Pancreas (tissue), 10 donors: ENCODE measurements around the gene KAT7. TPM values are rescaled to one million over a fixed set of nuclear protein-coding genes. Genes with fewer than 3 reads are reported as not detected.
"Not testable (repeated sequence)": the region's sequence is repeated elsewhere in the genome, so short reads cannot be mapped to it uniquely, and the experiment has no call there.

ENCODE experiments used
- ATAC-seq, 4 donors: fragments of 200-7000 bp; cut with Tn5 transposase; one replicate each; pipeline versions ENCODE4 v1.8.0 to v1.9.1; 2020; ENCODE audit warnings: mild to moderate bottlenecking in 4 of 4, moderate library complexity in 4 of 4
- DNase-seq, 6 donors: peaks; one replicate each; pipeline ENCODE4 v3.0.0-alpha.2; 2020
- FAIRE-seq: peaks from 2 replicates; lab custom pipeline; 2012; peaks lifted over from hg19 to GRCh38; lab: Jason Lieb, UNC
- H3K27ac ChIP-seq, 4 donors: fragments of 200-600 bp; sonication (generic); 1 replicate in 3 of 4; 2 replicates in 1 of 4; pipeline versions ENCODE4 v1.5.0 to v1.8.0; 2020
- H3K27me3 ChIP-seq, 4 donors: fragments of 200-600 bp; one replicate each; pipeline ENCODE4 v1.8.0; 2021
- H3K36me3 ChIP-seq, 3 donors: fragments of 200-600 bp; sonication (generic) in 1 of 3; one replicate each; pipeline versions ENCODE4 v1.5.0 to v1.8.0; 2020 to 2021
- H3K4me1 ChIP-seq, 3 donors: fragments of 200-600 bp; one replicate each; pipeline ENCODE4 v1.8.0; 2021
- H3K4me3 ChIP-seq, 4 donors: fragments of 200-600 bp; sonication (generic) in 2 of 4; one replicate each; pipeline versions ENCODE4 v1.5.0 to v1.8.0; 2020 to 2021
- H3K9me3 ChIP-seq, 4 donors: fragments of 200-600 bp; one replicate each; pipeline ENCODE4 v1.8.0; 2021
- CTCF ChIP-seq, 4 donors: fragments of 200-600 bp; sonication (generic) in 3 of 4; IDR thresholded peaks; one replicate each; pipeline versions ENCODE4 v1.5.0 to v1.8.0; 2021; ENCODE audit warnings: antibody characterized with exemption in 4 of 4
- WGBS, 2 donors: extraction: QIAGEN DNeasy Blood & Tissue Kit; methylation state at CpG; one replicate each; pipeline ENCODE4 v1.1.7; 2013; 5-methylcytosine and 5-hydroxymethylcytosine counted together
- intact Hi-C, 3 donors: fragments of 100-400 bp; cut with DNase I; formaldehyde crosslinking; loops; one replicate each; pipeline versions ENCODE4 v1.11.1 to v1.14.2; 2022
- polyA plus RNA-seq, 2 donors: library from polyadenylated mRNA; stranded (reverse); fragments of 200-250 nt; gene quantifications; one replicate each; pipeline ENCODE4 v1.2.3, GENCODE V29; 2013
- total RNA-seq, 6 donors: library from RNA; stranded (reverse); fragmentation: NEBNext Ultra II Directional in 4 of 6; extraction: Animal tissue kit (Norgen Biotek cat#: 25700) in 4 of 6; gene quantifications; one replicate each; pipeline versions ENCODE4 v1.2.1 to v1.2.4, GENCODE V29; 2021 to 2023
- donor health status: healthy with polysubstance abuse.
- donor health status: DM: no; HTN: no; CAD: no; lungs with moderate emphysema.
- donor health status: DM: no; HTN: no; CAD: no.
- donor health status: control.
- donor health status: control.
- donor health status: Bipolar disorder and iron deficiency.
- donor health status: DM: yes; HTN: yes; CAD: no.
- donor health status: DM: no; HTN: no; CAD: no.
- donor health status: DM: no; HTN: no; CAD: no.
- donor health status: DM: yes; HTN: yes; CAD: no.

Gene KAT7
- total and polyA plus RNA-seq, 8 donors: 3.5 to 31.5 (median 19.1) TPM

GRCh38 chr17:49755663-49756283 lies 32.7 kb upstream of the KAT7 start:
- no peaks in the 10 kb centered on the region for H3K9me3 ChIP-seq
- no peak for FAIRE-seq
- peaks cover 0 to 4% (median 0%) of the 10 kb centered on the region in 3 donors for H3K4me1 ChIP-seq
- no peak for TF ChIP-seq CTCF (IDR thresholded peaks at IDR 0.05)
- intact Hi-C loops: no loop called here
- H3K27me3 ChIP-seq: no peaks in the 10 kb centered on the region
- WGBS, 2 donors: 77 to 81% methylated on average over 4 of the region's 4 CpGs
- H3K27ac ChIP-seq: no peak overlapping the region
- no peak overlapping the region for H3K4me3 ChIP-seq
- no peak for DNase-seq
- no peak for ATAC-seq
- no peaks in the 10 kb centered on the region for H3K36me3 ChIP-seq

GRCh38 chr17:49756323-49757150 lies 31.9 kb upstream of the KAT7 start:
- peaks cover 0 to 4% (median 4%) of the 10 kb centered on the region in 3 donors for H3K4me1 ChIP-seq
- H3K27me3 ChIP-seq: no peaks in the 10 kb centered on the region
- H3K27ac ChIP-seq: no peak overlapping the region
- H3K36me3 ChIP-seq: no peaks in the 10 kb centered on the region
- DNase-seq (no peak), ATAC-seq (no peak), FAIRE-seq (no peak)
- no peaks in the 10 kb centered on the region for H3K9me3 ChIP-seq
- TF ChIP-seq CTCF (IDR thresholded peaks at IDR 0.05): no peak
- intact Hi-C loops: no loop called here
- 90 to 93% methylated on average over 9 of the region's 9 CpGs for WGBS, 2 donors
- no peak overlapping the region for H3K4me3 ChIP-seq

- no peaks in the 10 kb centered on the region for H3K27me3 ChIP-seq
- no peak for TF ChIP-seq CTCF (IDR thresholded peaks at IDR 0.05)
- WGBS, 2 donors: 83 to 89% methylated on average over 6 of the region's 6 CpGs
- H3K36me3 ChIP-seq: no peaks in the 10 kb centered on the region
- intact Hi-C loops: no loop called here
- no peak overlapping the region for H3K4me3 ChIP-seq
- H3K4me1 ChIP-seq: peaks cover 0 to 6% (median 4%) of the 10 kb centered on the region in 3 donors
- ATAC-seq: no peak
- H3K27ac ChIP-seq: no peak overlapping the region
- no peak for DNase-seq
- no peaks in the 10 kb centered on the region for H3K9me3 ChIP-seq
- no peak for FAIRE-seq
Measured at GRCh38 chr17:49757151-49757777, 31.2 kb upstream of the KAT7 start.

DNA sequence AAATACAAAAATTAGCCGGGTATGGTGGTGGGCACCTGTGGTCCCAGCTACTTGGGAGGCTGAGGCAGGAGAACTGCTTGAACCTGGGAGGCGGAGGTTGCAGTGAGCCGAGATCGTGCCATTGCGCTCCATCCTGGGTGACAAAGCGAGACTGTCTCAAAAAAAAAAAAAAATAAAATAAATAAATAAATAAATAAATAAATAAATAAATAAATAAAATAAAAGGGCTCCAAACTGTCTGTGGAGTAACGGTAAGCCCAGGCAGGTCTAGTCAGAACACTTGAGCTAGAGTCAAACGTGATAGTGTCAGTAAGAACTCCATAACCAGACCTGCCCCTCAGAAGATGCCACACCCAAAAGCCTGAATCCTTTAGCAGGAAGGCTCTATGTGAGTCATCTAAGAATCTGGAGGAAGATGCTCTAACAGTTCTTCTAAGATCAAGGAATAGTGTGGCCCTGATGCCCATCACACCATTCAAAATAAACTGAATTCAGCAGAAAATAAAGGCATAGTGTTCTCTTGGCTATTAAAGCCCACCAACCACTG lies 29.9 kb upstream of the KAT7 start:
- H3K36me3 ChIP-seq, H3K27ac ChIP-seq, DNase-seq, H3K9me3 ChIP-seq, ATAC-seq, intact Hi-C loops, H3K4me1 ChIP-seq, H3K27me3 ChIP-seq, H3K4me3 ChIP-seq, FAIRE-seq: not testable (repeated sequence)
- 91 to 93% methylated on average over 8 of the region's 8 CpGs for WGBS, 2 donors

DNA sequence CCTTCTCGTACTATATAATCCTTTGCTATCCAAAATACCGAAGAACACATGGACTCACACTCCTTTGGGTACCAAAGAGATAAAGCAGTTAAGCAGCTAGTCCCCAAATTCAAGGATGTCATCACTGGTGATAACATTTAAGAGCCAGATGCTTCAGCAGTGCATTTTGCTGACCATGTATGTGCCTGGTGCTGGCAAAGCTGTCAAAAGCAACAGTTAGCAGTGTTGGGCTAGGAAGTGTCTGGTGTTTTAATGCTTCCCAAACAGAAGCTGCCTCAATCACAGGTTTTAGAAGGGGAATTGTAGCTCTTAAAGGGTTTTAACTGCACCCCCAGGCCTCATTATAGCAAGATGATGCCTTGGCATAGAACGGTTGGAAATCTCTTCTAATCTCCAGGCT lies 29.3 kb upstream of the KAT7 start:
- intact Hi-C loops: no loop called here
- Histone ChIP-seq H3K9me3 (no peaks in the 10 kb centered on the region), H3K27me3 (no peaks in the 10 kb centered on the region), H3K36me3 (no peaks in the 10 kb centered on the region), H3K27ac (no peak overlapping the region), H3K4me1 (peaks cover 0 to 6% (median 0%) of the 10 kb centered on the region in 3 donors), H3K4me3 (no peak overlapping the region)
- 72 to 73% methylated on average over 3 of the region's 3 CpGs for WGBS, 2 donors
- ATAC-seq (no peak), DNase-seq (no peak), FAIRE-seq (no peak)
- no peak for TF ChIP-seq CTCF (IDR thresholded peaks at IDR 0.05)
